ENCODE data around the gene BRAT1.

The BRAT1 gene

DNA sequence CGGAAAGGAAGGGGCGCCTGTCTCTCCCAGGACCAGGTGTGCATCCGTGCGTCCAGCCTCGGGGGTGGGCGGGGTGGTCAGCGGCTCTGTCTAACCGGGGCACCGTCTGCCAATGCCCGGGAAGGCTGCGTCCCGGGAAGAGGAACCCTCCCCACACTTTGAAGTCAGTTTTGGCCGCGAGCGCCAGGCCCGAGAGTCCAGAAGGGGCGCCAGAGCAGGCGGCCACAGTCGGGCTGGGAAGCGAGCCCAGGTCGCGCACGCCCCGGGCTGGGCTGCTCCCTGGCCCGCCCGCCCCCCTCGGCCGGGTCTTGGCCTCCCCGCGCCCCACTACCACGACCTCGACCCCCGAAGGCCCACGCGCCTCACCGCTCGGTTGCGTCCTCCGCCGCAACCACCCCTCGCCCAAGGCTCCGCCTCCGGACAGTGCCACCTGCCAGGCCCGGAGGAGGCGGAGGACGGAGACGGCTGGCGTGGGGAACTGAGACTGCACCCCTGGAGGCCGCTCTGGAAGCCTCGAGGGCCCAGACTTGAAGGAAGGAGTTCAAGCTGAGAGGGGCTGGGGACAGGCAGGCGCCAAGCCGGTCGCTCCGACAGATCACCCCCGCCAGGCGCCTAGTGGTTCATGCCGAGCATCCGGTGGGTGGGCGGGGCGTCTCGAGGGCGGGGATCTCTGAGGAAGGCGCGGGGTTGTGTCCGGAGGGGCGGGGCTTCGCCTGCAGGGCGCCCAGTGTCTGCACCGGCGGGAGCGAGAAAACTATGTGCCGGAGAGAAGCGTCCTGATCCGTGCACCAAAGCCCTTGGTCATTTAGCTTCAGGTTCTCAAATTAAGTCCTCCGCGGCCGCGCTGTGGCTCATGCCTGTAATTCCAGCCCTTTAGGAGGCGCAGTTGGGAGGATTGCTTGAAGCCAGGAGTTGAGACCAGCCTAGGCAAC, at the start of gene BRAT1:
TSS of gene BRAT1 (minus strand) at position 404 of the 932 bp plus-strand sequence. CDS start 1,093 bp downstream, outside the sequence.
- H3K9me3 ChIP-seq: no peaks in the 10 kb centered on the region
- H3K27ac ChIP-seq: peak within 1 kb of the TSS; percentile 98
- no peaks in the 10 kb centered on the region for H3K36me3 ChIP-seq
- TF ChIP-seq, protein P1, sequence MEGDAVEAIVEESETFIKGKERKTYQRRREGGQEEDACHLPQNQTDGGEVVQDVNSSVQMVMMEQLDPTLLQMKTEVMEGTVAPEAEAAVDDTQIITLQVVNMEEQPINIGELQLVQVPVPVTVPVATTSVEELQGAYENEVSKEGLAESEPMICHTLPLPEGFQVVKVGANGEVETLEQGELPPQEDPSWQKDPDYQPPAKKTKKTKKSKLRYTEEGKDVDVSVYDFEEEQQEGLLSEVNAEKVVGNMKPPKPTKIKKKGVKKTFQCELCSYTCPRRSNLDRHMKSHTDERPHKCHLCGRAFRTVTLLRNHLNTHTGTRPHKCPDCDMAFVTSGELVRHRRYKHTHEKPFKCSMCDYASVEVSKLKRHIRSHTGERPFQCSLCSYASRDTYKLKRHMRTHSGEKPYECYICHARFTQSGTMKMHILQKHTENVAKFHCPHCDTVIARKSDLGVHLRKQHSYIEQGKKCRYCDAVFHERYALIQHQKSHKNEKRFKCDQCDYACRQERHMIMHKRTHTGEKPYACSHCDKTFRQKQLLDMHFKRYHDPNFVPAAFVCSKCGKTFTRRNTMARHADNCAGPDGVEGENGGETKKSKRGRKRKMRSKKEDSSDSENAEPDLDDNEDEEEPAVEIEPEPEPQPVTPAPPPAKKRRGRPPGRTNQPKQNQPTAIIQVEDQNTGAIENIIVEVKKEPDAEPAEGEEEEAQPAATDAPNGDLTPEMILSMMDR (IDR thresholded peaks at IDR 0.05): peak; percentile 71
- H3K4me3 ChIP-seq (ENCODE audit: low read depth in 1 of 2, low read length in 1 of 2): peak within 1 kb of the TSS; percentile 80 to 90
- no peaks in the 10 kb centered on the region for H3K27me3 ChIP-seq
- peaks cover 43 to 50% of the 10 kb centered on the region in 2 experiments for H3K4me1 ChIP-seq (ENCODE audit: control insufficient read depth in 1 of 2, insufficient read depth in 1 of 2, low read depth in 1 of 2, low read length in 1 of 2)

DNA sequence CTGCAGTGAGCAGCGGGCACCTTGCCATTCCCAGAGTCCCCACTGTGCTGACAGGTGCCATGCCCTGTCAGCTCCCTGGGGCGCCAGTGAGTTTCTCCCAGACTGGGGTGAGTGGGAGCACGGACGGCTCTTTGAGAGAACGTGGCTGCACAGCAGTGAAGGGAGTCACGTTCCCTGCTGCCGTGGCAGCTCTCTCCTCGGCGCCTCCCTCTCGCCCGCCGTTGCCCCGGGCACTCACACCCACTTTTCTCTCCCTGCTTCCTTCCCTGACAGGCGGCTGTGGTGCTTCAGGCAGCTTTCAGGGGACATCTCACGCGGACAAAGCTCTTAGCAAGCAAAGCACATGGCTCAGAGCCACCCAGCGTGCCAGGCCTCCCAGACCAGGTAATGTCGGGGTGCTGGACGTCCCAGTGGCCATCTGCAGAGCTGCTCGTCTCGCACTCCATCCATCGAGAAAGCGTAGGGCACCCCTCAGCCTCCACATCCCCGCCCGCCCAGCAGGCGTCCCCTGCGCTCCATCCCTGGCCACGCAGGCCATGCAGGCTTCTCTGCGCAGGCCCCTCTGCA, 49.4 kb upstream of the BRAT1 start:
- TF ChIP-seq, protein P1 (IDR thresholded peaks at IDR 0.05): no peak
- peaks cover 22 to 28% of the 10 kb centered on the region in 2 experiments for H3K4me1 ChIP-seq (ENCODE audit: control insufficient read depth in 1 of 2, insufficient read depth in 1 of 2, low read depth in 1 of 2, low read length in 1 of 2)
- H3K4me3 ChIP-seq (ENCODE audit: low read depth in 1 of 2, low read length in 1 of 2): no peak overlapping the region
- peaks cover 7% of the 10 kb centered on the region for H3K27me3 ChIP-seq
- peaks cover 21% of the 10 kb centered on the region for H3K36me3 ChIP-seq
- H3K9me3 ChIP-seq: no peaks in the 10 kb centered on the region
- no peak overlapping the region for H3K27ac ChIP-seq

DNA sequence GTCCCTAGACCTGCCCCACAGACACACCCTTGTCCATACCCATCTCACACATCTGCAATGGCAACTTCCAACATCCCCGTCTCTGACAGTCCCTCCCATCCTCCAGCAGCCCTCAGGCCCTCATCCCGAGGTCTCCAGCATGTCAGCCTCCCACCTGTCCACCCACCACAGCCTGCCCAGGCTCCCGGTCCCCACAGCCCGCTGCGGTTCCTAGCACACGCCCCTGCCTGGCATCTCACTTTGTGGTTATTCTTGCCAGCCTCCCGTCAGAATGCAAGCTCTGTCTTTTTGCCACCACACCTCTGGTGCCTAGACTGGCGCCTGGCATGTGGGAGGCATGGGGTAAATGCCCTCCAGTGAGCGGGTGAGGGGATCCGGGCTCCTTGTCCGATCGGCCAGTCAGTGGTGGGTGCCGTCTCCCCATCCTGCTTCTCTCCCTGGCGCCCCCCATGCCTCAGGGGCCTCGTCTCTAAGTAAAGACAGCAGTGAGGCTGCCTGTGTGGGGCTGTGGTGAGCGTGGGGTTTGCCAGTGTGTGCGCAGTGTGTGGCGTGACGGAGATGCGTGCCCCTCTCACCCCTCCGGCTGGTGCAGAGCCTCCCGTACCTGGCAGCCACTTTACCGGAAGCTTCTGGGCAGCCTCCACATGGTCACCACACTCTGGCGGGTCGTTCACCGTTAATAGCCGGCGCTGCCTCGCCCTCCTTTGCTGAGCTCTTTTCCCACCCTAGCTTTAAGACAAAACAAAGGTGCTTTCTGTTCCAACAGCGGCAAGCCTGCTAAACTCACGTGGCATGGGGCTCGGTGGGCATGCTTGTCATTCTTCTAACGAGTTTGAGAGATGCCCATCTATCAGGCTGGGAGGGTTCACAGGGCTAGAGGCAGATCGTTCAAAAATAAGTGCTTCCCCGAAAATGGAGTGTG, 48.0 kb upstream of the BRAT1 start:
- TF ChIP-seq, protein P1 (IDR thresholded peaks at IDR 0.05): no peak
- no peak overlapping the region for H3K4me3 ChIP-seq (ENCODE audit: low read depth in 1 of 2, low read length in 1 of 2)
- H3K27ac ChIP-seq: no peak overlapping the region
- peaks cover 33% of the 10 kb centered on the region for H3K36me3 ChIP-seq
- peaks cover 8 to 14% of the 10 kb centered on the region in 2 experiments for H3K4me1 ChIP-seq (ENCODE audit: control insufficient read depth in 1 of 2, insufficient read depth in 1 of 2, low read depth in 1 of 2, low read length in 1 of 2)
- H3K9me3 ChIP-seq: no peaks in the 10 kb centered on the region
- peaks cover 7% of the 10 kb centered on the region for H3K27me3 ChIP-seq

- peaks cover 7% of the 10 kb centered on the region for H3K27me3 ChIP-seq
- H3K4me3 ChIP-seq (ENCODE audit: low read depth in 1 of 2, low read length in 1 of 2): no peak overlapping the region
- H3K27ac ChIP-seq: no peak overlapping the region
- no peaks in the 10 kb centered on the region for H3K9me3 ChIP-seq
- H3K4me1 ChIP-seq (ENCODE audit: control insufficient read depth in 1 of 2, insufficient read depth in 1 of 2, low read depth in 1 of 2, low read length in 1 of 2): peaks cover under 1 to 7% of the 10 kb centered on the region in 2 experiments
- peaks cover 41% of the 10 kb centered on the region for H3K36me3 ChIP-seq
- TF ChIP-seq, protein P1 (IDR thresholded peaks at IDR 0.05): no peak
These were observed 47.2 kb upstream of the BRAT1 start for GRCh38 chr7:2602406-2603043.

- Histone ChIP-seq H3K36me3 (peaks cover 44% of the 10 kb centered on the region), H3K4me1 (ENCODE audit: control insufficient read depth in 1 of 2, insufficient read depth in 1 of 2, low read depth in 1 of 2, low read length in 1 of 2) (peaks cover 0 to under 1% of the 10 kb centered on the region in 2 experiments), H3K27ac (no peak overlapping the region), H3K27me3 (peaks cover 5% of the 10 kb centered on the region), H3K9me3 (no peaks in the 10 kb centered on the region), H3K4me3 (ENCODE audit: low read depth in 1 of 2, low read length in 1 of 2) (no peak overlapping the region)
- TF ChIP-seq, protein P1 (IDR thresholded peaks at IDR 0.05): no peak
These were observed 46.6 kb upstream of the BRAT1 start for GRCh38 chr7:2601907-2602306.
